ENCODE results near the gene KCP. TPM values are rescaled to one million over a fixed set of nuclear protein-coding genes. Genes with fewer than 3 reads are reported as not detected.
"Not testable (repeated sequence)": the region's sequence is repeated elsewhere in the genome, so short reads cannot be mapped to it uniquely, and the experiment has no call there.

The KCP gene
- total RNA-seq, 1 donor from 2014 or later, result 0.11 TPM

- intact Hi-C loops (cut with DNase I); ATAC-seq (ENCODE audit: poor library complexity); DNase-seq: not testable (repeated sequence)
Measured at GRCh38 chr7:128912709-128913495, 2.4 kb upstream of the KCP start.

DNA sequence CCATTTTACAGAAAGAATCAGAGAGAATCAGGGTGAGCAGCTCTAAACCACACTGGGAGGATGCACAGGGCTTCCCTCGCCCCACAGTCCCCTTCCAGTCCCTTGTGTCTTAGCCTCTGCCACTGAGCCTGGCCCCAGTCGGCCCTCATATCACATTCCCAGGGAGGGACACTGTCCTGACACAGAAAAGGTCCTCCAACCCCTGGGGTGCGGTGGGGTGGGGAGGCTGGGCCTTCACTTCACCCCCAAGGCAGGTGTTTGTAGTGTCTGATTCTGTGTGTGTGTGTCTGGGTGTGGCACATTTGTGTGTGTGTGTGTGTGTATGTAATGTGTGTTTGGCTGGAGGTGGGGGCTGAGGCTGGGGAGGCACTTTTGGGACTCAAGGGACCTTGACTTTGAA is 1.8 kb upstream of the KCP start:
- intact Hi-C loops (cut with DNase I), result no loop called here
- ATAC-seq (ENCODE audit: poor library complexity) (no peak), DNase-seq (peak; percentile 23)

GRCh38 chr7:128911423-128912031 is 1.0 kb upstream of the KCP start:
- peak; percentile 59 for DNase-seq
- ATAC-seq (ENCODE audit: poor library complexity), result peak; percentile 51
- intact Hi-C loops (cut with DNase I), result no loop called here

- peak; percentile 45 for DNase-seq
- intact Hi-C loops (cut with DNase I), result no loop called here
- no peak for ATAC-seq (ENCODE audit: poor library complexity)
Measured at GRCh38 chr7:128909625-128910568, 612 bp downstream of the KCP start.

- intact Hi-C loops (cut with DNase I), result no loop called here
- ATAC-seq (ENCODE audit: poor library complexity), result no peak
- DNase-seq, result peak; percentile 24
Measured at GRCh38 chr7:128908750-128909624, 1.5 kb downstream of the KCP start.

DNA sequence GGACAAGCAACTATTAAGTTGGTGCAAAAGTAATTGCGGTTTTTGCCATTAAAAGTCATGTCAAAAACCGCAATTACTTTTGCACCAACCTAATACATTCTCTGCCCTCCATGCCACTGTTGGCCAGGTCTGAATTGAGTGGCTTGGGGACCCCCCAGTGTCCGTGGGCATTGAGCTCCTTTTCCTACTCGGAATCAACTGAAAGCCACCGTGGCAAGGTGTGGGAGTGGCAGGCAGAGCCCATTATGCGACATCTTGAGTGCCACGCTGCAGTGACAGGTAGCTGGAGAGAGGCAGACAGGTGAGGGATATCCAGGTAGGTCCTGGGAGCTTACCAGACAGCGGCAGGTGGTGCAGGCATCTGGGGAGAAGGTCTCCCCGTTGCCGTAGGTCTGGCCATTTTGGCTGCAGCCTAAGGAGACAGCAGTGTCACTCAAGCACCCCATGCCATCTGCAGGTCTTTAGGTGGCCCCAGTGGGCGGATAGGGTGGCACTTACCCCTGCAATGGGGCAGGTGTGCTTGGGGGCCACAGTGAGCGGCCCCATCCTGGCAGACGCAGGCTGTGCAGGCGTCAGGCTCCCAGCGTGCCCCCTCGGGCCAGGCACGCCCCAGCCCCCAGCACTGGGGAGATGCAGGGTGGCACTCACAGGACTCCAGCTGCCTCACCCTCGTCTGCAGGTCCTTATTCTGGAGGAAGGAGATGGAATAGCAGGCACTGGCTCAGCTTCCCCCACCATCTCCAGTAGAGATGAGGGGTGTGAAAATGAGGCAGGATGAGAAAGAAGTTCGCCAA is 3.5 kb downstream of the KCP start:
- DNase-seq, result peak; percentile 6
- no peak for ATAC-seq (ENCODE audit: poor library complexity)
- intact Hi-C loops (cut with DNase I), result no loop called here

GRCh38 chr7:128906001-128906765 is 4.3 kb downstream of the KCP start:
- ATAC-seq (ENCODE audit: poor library complexity) (no peak), DNase-seq (no peak)
- intact Hi-C loops (cut with DNase I), result no loop called here

- DNase-seq (peak; percentile 30), ATAC-seq (ENCODE audit: poor library complexity) (peak; percentile 66)
- intact Hi-C loops (cut with DNase I), result loop anchor here (2.0 kb wide), 1 partner anchor 186 kb away; no protein-coding TSS in a partner anchor
Measured at GRCh38 chr7:128904381-128905197, 5.9 kb downstream of the KCP start.

- DNase-seq, result no peak
- ATAC-seq (ENCODE audit: poor library complexity), result no peak
- intact Hi-C loops (cut with DNase I), result loop anchor here (2.0 kb wide), 1 partner anchor 187 kb away; no protein-coding TSS in a partner anchor
Measured at GRCh38 chr7:128903621-128904361, 6.7 kb downstream of the KCP start.

GRCh38 chr7:128902761-128903585 is 7.5 kb downstream of the KCP start:
- no peak for ATAC-seq (ENCODE audit: poor library complexity)
- intact Hi-C loops (cut with DNase I), result no loop called here
- DNase-seq, result no peak

DNA sequence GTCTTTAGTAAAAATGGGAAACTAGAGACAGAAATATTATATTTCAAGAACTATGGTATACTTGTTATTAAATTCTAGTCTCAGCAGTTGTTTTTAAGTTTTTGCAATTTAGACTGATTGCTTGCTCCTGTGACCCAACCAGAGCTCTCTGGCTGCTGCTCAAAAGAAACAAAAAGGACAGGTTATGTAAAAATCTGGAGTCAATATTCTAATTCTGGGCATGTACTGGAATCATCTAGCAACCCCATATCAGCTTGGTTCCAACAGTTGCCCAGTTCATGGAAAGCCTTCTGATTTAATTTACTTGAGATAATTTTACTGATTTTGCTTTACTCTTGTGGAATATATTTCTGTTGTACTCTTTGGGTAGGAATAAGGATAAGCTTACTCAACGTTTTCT is 10.3 kb downstream of the KCP start:
- intact Hi-C loops (cut with DNase I), result no loop called here
- DNase-seq (no peak), ATAC-seq (ENCODE audit: poor library complexity) (no peak)

DNA sequence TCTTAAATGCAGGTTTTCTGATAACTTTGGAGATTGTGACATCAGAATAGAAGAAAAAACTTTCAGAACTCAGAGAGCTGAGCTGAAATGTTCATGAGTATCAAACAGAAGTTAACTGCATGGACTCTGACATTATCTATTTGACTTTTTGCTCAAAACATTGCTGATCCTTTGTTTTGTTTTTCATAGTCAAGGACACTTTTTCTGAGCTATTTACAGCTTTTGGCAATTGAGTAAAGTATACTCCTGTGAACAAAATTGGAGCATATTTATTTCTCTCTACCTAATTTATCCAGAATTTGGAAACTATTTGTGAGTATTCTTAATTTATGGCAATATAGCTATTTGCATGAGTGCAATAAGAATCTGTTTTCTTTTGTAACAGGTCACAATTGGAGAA is 11.1 kb downstream of the KCP start:
- intact Hi-C loops (cut with DNase I), result no loop called here
- no peak for DNase-seq
- ATAC-seq (ENCODE audit: poor library complexity), result no peak

- DNase-seq (peak; percentile 8), ATAC-seq (ENCODE audit: poor library complexity) (no peak)
- intact Hi-C loops (cut with DNase I), result no loop called here
Measured at GRCh38 chr7:128895320-128895719, 15.2 kb downstream of the KCP start.

GRCh38 chr7:128894101-128894440 is 16.4 kb downstream of the KCP start:
- intact Hi-C loops (cut with DNase I), result no loop called here
- DNase-seq (peak; percentile 33), ATAC-seq (ENCODE audit: poor library complexity) (no peak)
